BE2C (cell line): ENCODE data around the gene RICTOR.

ENCODE experiments used
- DNase-seq: peaks from one replicate; pipeline ENCODE4 v3.0.0-alpha.2; 2020
- H3K27me3 ChIP-seq: fragments of 250-450 bp; sonication (Bioruptor Pico); 2 replicates; pipeline ENCODE4 v1.5.1; 2020; ENCODE audit warnings: mild to moderate bottlenecking
- H3K36me3 ChIP-seq: fragments of 250-450 bp; sonication (Bioruptor Pico); 2 replicates; pipeline ENCODE4 v1.5.1; 2020; ENCODE audit warnings: mild to moderate bottlenecking
- H3K4me1 ChIP-seq: fragments of 250-450 bp; sonication (Bioruptor Pico); 2 replicates; pipeline ENCODE4 v1.5.1; 2020
- H3K4me3 ChIP-seq: 2 replicates; pipeline ENCODE4 v1.5.1; 2011; ENCODE audit warnings: low read depth, low read length
- H3K9me3 ChIP-seq: fragments of 250-450 bp; sonication (Bioruptor Pico); 2 replicates; pipeline ENCODE4 v1.5.1; 2020
- TF ChIP-seq, protein P1 (sequence below): IDR thresholded peaks from 2 replicates; pipeline ENCODE4 v1.5.1; 2012; ENCODE audit warnings: mild to moderate bottlenecking, low read depth, low read length

The RICTOR gene

DNA sequence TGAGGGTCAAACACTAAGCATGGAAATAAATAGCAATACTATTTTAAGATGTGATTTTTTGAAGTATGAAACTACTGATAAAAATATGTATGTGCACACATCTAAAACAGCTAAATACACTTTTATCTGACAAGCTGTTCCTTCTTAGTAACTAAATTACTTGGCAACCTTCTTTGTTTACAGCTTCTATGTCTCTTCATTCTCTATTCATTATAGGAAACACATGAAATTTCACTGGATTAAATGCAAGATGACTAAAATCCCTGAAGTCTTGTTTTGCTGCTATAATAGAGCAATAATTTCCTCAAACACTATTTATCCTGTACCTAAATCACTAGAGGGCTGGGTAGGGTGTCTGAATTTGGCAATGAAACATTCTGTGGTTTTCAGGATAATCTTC lies 11.7 kb downstream of the RICTOR start:
- TF ChIP-seq, protein P1, sequence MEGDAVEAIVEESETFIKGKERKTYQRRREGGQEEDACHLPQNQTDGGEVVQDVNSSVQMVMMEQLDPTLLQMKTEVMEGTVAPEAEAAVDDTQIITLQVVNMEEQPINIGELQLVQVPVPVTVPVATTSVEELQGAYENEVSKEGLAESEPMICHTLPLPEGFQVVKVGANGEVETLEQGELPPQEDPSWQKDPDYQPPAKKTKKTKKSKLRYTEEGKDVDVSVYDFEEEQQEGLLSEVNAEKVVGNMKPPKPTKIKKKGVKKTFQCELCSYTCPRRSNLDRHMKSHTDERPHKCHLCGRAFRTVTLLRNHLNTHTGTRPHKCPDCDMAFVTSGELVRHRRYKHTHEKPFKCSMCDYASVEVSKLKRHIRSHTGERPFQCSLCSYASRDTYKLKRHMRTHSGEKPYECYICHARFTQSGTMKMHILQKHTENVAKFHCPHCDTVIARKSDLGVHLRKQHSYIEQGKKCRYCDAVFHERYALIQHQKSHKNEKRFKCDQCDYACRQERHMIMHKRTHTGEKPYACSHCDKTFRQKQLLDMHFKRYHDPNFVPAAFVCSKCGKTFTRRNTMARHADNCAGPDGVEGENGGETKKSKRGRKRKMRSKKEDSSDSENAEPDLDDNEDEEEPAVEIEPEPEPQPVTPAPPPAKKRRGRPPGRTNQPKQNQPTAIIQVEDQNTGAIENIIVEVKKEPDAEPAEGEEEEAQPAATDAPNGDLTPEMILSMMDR, result no peak
- DNase-seq, result no peak
- Histone ChIP-seq H3K36me3 (0 out of 2 replicates have a peak, but pooled peaks cover 4% of the 10 kb centered on the region), H3K9me3 (no peaks in the 10 kb centered on the region), H3K4me3 (no peak overlapping the region), H3K27me3 (no peaks in the 10 kb centered on the region), H3K4me1 (no peaks in the 10 kb centered on the region)

DNA sequence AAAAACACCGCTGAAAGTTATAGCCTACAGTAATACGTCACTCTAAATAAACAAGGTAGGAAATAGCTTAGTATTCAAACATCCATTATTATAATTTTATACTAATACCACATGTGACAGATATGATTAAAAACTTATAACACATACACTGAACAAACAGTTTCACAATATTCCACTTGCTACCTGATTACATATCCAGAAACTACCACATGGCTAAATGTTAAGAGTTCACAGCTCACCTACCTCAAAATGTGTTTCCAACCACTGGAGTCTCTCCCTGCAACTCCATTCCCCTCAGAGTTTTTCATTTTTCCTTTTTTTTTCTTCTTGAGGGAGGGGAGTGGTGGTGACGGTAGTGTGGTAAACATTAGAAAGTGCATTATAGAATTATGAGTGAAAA lies 12.1 kb downstream of the RICTOR start:
- Histone ChIP-seq H3K9me3 (no peaks in the 10 kb centered on the region), H3K4me1 (no peaks in the 10 kb centered on the region), H3K4me3 (no peak overlapping the region), H3K36me3 (no peaks in the 10 kb centered on the region), H3K27me3 (no peaks in the 10 kb centered on the region)
- DNase-seq, result no peak
- TF ChIP-seq, protein P1, result no peak

DNA sequence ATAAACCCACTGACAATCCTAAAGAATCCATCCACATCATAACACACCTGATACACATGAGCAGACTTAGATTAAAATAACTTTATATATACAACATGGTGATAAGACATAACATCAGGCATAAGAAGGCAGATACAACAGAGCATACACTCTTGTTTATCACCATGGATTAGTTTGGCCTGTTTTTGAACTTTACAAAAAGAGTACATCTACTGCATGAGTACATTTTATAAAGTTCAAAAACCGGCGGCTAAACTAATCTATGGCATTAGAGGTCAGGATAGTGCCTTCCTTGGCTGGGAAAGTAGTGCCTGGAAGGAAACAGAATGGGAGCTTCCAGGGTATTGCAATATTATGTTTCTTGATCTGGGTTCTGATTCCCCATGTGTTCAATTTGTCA lies 15.1 kb downstream of the RICTOR start:
- Histone ChIP-seq H3K27me3 (no peaks in the 10 kb centered on the region), H3K9me3 (no peaks in the 10 kb centered on the region), H3K36me3 (no peaks in the 10 kb centered on the region; the same call in 1 of the 2 replicates), H3K4me1 (no peaks in the 10 kb centered on the region), H3K4me3 (no peak overlapping the region)
- DNase-seq, result no peak
- TF ChIP-seq, protein P1, result no peak

DNA sequence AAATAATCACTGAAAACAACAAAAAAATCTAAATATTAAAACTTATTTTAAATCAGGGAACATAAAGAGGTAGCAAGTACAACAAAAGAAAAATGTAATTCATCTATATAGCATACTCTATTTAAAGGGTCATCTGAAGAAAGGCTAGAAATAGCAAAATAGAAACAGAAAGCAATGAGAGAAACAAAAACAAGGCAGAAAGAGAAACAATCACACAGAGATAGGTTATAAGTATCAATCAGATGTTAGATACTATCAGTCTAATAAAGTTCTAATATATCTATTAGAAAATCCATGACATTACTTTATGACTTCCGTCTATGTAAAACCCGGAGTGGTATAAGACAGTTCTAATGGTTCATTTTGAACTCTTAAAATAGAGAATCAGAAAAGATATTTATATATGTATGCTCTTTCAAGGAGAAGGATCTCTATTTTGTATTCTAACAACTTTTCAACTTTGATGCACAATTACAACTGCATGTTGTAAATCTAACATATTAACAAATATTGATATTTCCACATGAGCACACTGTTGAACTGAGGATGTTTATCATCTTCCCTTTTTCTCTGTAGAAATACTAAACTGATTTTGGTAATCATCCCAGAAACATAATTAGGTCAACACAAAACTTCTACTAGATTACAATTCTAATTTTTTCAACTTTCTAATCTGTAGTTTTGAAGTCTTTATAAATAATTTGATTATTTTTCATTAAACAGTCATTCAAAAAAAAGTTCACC lies 15.8 kb downstream of the RICTOR start:
- H3K4me3 ChIP-seq, result no peak overlapping the region

DNA sequence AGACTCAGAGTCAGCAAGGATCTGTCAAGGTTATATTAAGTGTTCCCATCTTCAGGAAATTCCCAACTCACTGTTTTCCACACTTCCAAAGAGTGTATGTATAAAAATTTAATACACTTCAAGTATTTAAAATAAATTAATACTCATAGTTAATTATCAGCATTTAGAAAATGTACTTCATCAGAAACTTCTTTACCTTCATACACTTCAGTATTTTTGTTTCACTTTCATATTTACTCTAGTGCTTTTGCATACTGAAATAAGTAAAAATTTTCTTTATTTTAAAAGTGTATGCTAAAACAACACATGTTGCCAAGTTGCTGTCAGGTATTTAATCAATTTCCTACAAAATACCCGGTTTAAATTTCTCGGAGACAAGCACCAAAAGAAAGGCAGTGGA lies 16.5 kb downstream of the RICTOR start:
- TF ChIP-seq, protein P1, result no peak
- Histone ChIP-seq H3K4me1 (no peaks in the 10 kb centered on the region), H3K4me3 (no peak overlapping the region), H3K27me3 (no peaks in the 10 kb centered on the region), H3K36me3 (no peaks in the 10 kb centered on the region; the same call in 1 of the 2 replicates), H3K9me3 (no peaks in the 10 kb centered on the region)
- DNase-seq, result no peak

More for the DNA sequence above, 15.8 kb downstream of the RICTOR start:
- H3K36me3 ChIP-seq, result no peaks in the 10 kb centered on the region; the same call in 1 of the 2 replicates
- no peaks in the 10 kb centered on the region for H3K9me3 ChIP-seq
- DNase-seq, result no peak
- no peaks in the 10 kb centered on the region for H3K4me1 ChIP-seq
- no peaks in the 10 kb centered on the region for H3K27me3 ChIP-seq
- TF ChIP-seq, protein P1, result no peak

DNA sequence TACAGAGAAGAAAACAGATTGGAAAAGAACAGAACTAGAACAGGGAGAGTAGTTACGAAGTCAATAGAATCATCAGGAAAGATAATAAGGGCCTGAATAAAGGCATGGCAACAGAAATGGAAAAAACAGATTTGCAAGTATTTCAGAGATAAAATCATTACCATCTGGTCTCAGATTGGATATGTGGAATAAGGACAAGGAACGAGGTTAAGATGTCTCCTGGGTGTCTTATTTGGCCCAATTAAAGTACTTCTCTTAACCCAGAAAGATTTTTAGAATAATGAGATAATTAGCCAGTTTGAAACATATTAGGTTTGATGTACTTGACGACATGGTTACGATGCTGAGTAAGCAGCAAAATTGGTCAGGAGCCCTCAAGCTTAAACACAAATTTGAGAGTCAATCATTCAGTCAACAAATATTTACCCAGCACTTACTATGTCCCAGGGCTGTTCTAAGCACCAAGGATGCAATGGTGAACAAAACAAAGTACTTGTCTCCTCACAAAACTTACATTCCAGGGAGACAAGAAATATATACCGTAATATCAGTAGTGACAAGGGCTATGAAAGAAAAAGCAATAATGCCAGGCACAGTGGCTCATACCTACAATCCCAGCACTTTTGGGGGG lies 18.3 kb downstream of the RICTOR start:
- no peaks in the 10 kb centered on the region for H3K4me1 ChIP-seq
- H3K4me3 ChIP-seq, result no peak overlapping the region
- no peaks in the 10 kb centered on the region for H3K27me3 ChIP-seq
- TF ChIP-seq, protein P1, result no peak
- H3K9me3 ChIP-seq, result no peaks in the 10 kb centered on the region
- H3K36me3 ChIP-seq, result no peaks in the 10 kb centered on the region; the same call in 1 of the 2 replicates
- no peak for DNase-seq
